CD1c-positive myeloid dendritic cell (primary cell): ENCODE measurements around the gene SSR3.

Source experiments
- DNase-seq: peaks from one replicate; pipeline ENCODE4 v3.0.0-alpha.2; 2016; ENCODE audit errors: extremely low spot score

SSR3 gene

DNA sequence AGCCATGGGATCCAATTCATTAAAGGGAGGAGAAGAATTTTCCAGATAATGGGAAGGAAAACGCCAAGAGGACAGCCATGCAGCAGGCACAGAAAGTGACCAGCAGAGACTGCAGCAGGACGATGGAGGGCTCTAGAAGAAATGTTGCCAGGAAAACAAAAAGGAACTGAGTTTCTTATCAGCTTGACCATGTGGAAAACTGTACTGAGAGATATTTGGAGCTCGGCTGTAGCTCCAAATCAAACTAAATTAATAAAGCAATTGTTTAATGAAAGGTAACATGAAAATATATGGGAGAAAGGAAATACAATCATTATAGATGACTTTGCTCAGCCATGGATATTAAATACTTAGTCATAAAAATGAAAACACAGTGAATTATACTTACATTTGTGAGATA lies 63.7 kb downstream of the SSR3 start:
- no peak for DNase-seq
